ENCODE results near the gene SIK3. TPM values are rescaled to one million over a fixed set of nuclear protein-coding genes. Genes with fewer than 3 reads are reported as not detected.

The SIK3 gene
- total and polyA plus RNA-seq, 2 experiments from 2014 or later, result 6.1 to 33.9 TPM

GRCh38 chr11:116862185-116862584 is 236.0 kb downstream of the SIK3 start (continued):
- TF ChIP-seq ETS1 (IDR thresholded peaks at IDR 0.05) (no peak), ZNF331 (CRISPR knock-in tag; IDR thresholded peaks at IDR 0.05; ENCODE audit: low read depth) (no peak)

- Histone ChIP-seq H3F3A (replicated peaks; ENCODE audit: low read depth) (no peaks in the 10 kb centered on the region), H3K4me3 (no peak overlapping the region), H3K4me2 (no peak overlapping the region), H3K27me3 (ENCODE audit: insufficient read depth) (no peaks in the 10 kb centered on the region), H3K27ac (ENCODE audit: low read depth) (no peak overlapping the region), H3K36me3 (ENCODE audit: insufficient read depth) (peaks cover 14% of the 10 kb centered on the region), H3K4me1 (ENCODE audit: insufficient read depth) (no peaks in the 10 kb centered on the region), H2AFZ (no peak overlapping the region), H3K79me2 (replicated peaks; ENCODE audit: insufficient read depth) (no peaks in the 10 kb centered on the region), H3K9me2 (ENCODE audit: insufficient read depth) (no peaks in the 10 kb centered on the region), H4K20me1 (replicated peaks; ENCODE audit: insufficient read depth) (no peaks in the 10 kb centered on the region)
- Mint-ChIP-seq H3K4me1 (no peaks in the 10 kb centered on the region), H3K27me3 (ENCODE audit: insufficient read depth, low read depth, poor library complexity) (peaks cover 2% of the 10 kb centered on the region), H3K27ac (no peak overlapping the region), H3K4me3 (no peak overlapping the region), H3K36me3 (ENCODE audit: low read depth) (peaks cover 34% of the 10 kb centered on the region), H3K9me3 (no peaks in the 10 kb centered on the region)
- DNase-seq (ENCODE audit: low spot score) (no peak), ATAC-seq (no peak)
- TF ChIP-seq JUNB (IDR thresholded peaks at IDR 0.05; ENCODE audit: unreplicated experiment) (no peak), CTCF (conservative IDR thresholded peaks at IDR 0.05; ENCODE audit: low read depth in 2 of 2) (no peak), ZNF462 (CRISPR knock-in tag; IDR thresholded peaks at IDR 0.05) (no peak), ZNF114 (CRISPR knock-in tag; IDR thresholded peaks at IDR 0.05) (no peak), NANOG (IDR thresholded peaks at IDR 0.05; ENCODE audit: borderline replicate concordance) (no peak), ETS1 (IDR thresholded peaks at IDR 0.05) (no peak), EZH2 (IDR thresholded peaks at IDR 0.05; ENCODE audit: low read depth, unreplicated experiment) (no peak), CREB1 (CRISPR knock-in tag; IDR thresholded peaks at IDR 0.05; ENCODE audit: low read depth) (no peak), EZH2phosphoT487 (IDR thresholded peaks at IDR 0.05; ENCODE audit: unreplicated experiment) (no peak), REST (IDR thresholded peaks at IDR 0.05; ENCODE audit: unreplicated experiment) (no peak), POLR2AphosphoS5 (IDR thresholded peaks at IDR 0.05; ENCODE audit: low read depth) (no peak)
Measured at GRCh38 chr11:116861539-116861938, 236.7 kb downstream of the SIK3 start.

Data from GM23338 (cell line).